HEK293 (cell line): ENCODE measurements around the gene SERINC2.

ENCODE experiments used
- CTCF ChIA-PET: fragments of 350-600 bp; formaldehyde crosslinking; extraction: SDS; loops from one replicate; lab custom pipeline; 2021; ENCODE audit warnings: antibody characterized with exemption; lab: Yijun Ruan, JAX
- POLR2A ChIA-PET: fragments of 300-600 bp; formaldehyde crosslinking; extraction: SDS; loops from one replicate; lab custom pipeline; 2020; ENCODE audit warnings: antibody characterized with exemption, inconsistent platforms; lab: Yijun Ruan, JAX
- H3K27ac ChIP-seq: fragments of 200-500 bp; sonication (Bioruptor generic); 2 replicates; pipeline ENCODE4 v1.5.1; 2014; ENCODE audit warnings: low read depth, low read length, control low read depth, inconsistent platforms; ENCODE audit errors: extremely low read depth
- H3K36me3 ChIP-seq, 2 experiments: fragments of 200-500 bp in 1 of 2; sonication (Bioruptor generic) in 1 of 2; 1 replicate in 1 of 2; 2 replicates in 1 of 2; pipeline ENCODE4 v1.5.1; 2014 to 2017; ENCODE audit warnings: inconsistent platforms in 2 of 2, low read length in 2 of 2; ENCODE audit not compliant: control insufficient read depth in 2 of 2, insufficient read depth in 1 of 2
- H3K4me1 ChIP-seq: fragments of 200-500 bp; sonication (Bioruptor generic); 2 replicates; pipeline ENCODE4 v1.5.1; 2014; ENCODE audit warnings: mild to moderate bottlenecking, low read length, inconsistent platforms; ENCODE audit not compliant: control insufficient read depth, insufficient read depth
- H3K4me3 ChIP-seq: 2 replicates; pipeline ENCODE4 v1.5.1; 2011; ENCODE audit warnings: low read depth, mild to moderate bottlenecking, control low read depth, low read length, moderate library complexity
- H3K9me3 ChIP-seq: fragments of 200-500 bp; sonication (Bioruptor generic); 2 replicates; pipeline ENCODE4 v1.5.1; 2014; ENCODE audit warnings: low read depth, low read length, inconsistent platforms; ENCODE audit not compliant: control insufficient read depth, insufficient read depth
- GLIS1 ChIP-seq: fragments of 450-650 bp; formaldehyde crosslinking; IDR thresholded peaks from 2 replicates; pipeline ENCODE4 v1.5.1; 2016; ENCODE audit warnings: missing biosample characterization, missing genetic modification characterization
- IKZF3 ChIP-seq: fragments of 450-650 bp; IDR thresholded peaks from 2 replicates; pipeline ENCODE4 v1.5.0; 2018; ENCODE audit warnings: missing biosample characterization, mild to moderate bottlenecking, missing genetic modification characterization, moderate library complexity
- KLF10 ChIP-seq: fragments of 450-650 bp; IDR thresholded peaks from 2 replicates; pipeline ENCODE4 v1.5.1; 2018; ENCODE audit warnings: missing biosample characterization, mild to moderate bottlenecking, missing genetic modification characterization
- OSR2 ChIP-seq: fragments of 450-650 bp; formaldehyde crosslinking; IDR thresholded peaks from 2 replicates; pipeline ENCODE4 v1.5.1; 2016; ENCODE audit warnings: missing biosample characterization, missing genetic modification characterization
- OVOL3 ChIP-seq: fragments of 450-650 bp; formaldehyde crosslinking; IDR thresholded peaks from 2 replicates; pipeline ENCODE4 v1.5.1; 2016; ENCODE audit warnings: missing biosample characterization, missing genetic modification characterization
- PRDM1 ChIP-seq: fragments of 450-650 bp; formaldehyde crosslinking; IDR thresholded peaks from 2 replicates; pipeline ENCODE4; 2016; ENCODE audit warnings: missing biosample characterization, missing genetic modification characterization
- SETDB1 ChIP-seq: IDR thresholded peaks from one replicate; pipeline ENCODE4 v1.6.1; 2017; ENCODE audit warnings: mild to moderate bottlenecking, low read length, moderate library complexity, mixed read lengths; ENCODE audit not compliant: insufficient read length
- SP7 ChIP-seq: fragments of 450-650 bp; formaldehyde crosslinking; IDR thresholded peaks from 2 replicates; pipeline ENCODE4 v1.5.1; 2016; ENCODE audit warnings: missing biosample characterization, missing genetic modification characterization
- YY1 ChIP-seq: fragments of 450-650 bp; formaldehyde crosslinking; IDR thresholded peaks from 2 replicates; pipeline ENCODE4 v1.5.1; 2018; ENCODE audit warnings: missing biosample characterization, missing genetic modification characterization
- YY2 ChIP-seq: fragments of 450-650 bp; formaldehyde crosslinking; IDR thresholded peaks from 2 replicates; pipeline ENCODE4 v1.5.1; 2016; ENCODE audit warnings: missing biosample characterization, missing genetic modification characterization
- ZBTB21 ChIP-seq: fragments of 450-650 bp; formaldehyde crosslinking; IDR thresholded peaks from 2 replicates; pipeline ENCODE4 v1.5.1; 2017; ENCODE audit warnings: missing biosample characterization, missing genetic modification characterization
- ZBTB8A ChIP-seq: fragments of 450-650 bp; formaldehyde crosslinking; IDR thresholded peaks from 2 replicates; pipeline ENCODE4 v1.5.1; 2016; ENCODE audit warnings: missing biosample characterization, missing genetic modification characterization
- ZIC2 ChIP-seq: fragments of 450-650 bp; formaldehyde crosslinking; IDR thresholded peaks from 2 replicates; pipeline ENCODE4 v1.5.1; 2016; ENCODE audit warnings: missing biosample characterization, missing genetic modification characterization
- ZNF155 ChIP-seq: fragments of 450-650 bp; formaldehyde crosslinking; IDR thresholded peaks from 2 replicates; pipeline ENCODE4 v1.5.1; 2016; ENCODE audit warnings: missing biosample characterization, missing genetic modification characterization
- ZNF24 ChIP-seq: fragments of 450-650 bp; formaldehyde crosslinking; IDR thresholded peaks from 2 replicates; pipeline ENCODE4 v1.5.1; 2016; ENCODE audit warnings: missing biosample characterization, missing genetic modification characterization
- ZNF324 ChIP-seq: fragments of 450-650 bp; formaldehyde crosslinking; IDR thresholded peaks from 2 replicates; pipeline ENCODE4 v1.5.1; 2016; ENCODE audit warnings: missing biosample characterization, missing genetic modification characterization
- ZNF473 ChIP-seq: fragments of 450-650 bp; formaldehyde crosslinking; IDR thresholded peaks from 2 replicates; pipeline ENCODE4 v1.5.1; 2017; ENCODE audit warnings: missing biosample characterization, missing genetic modification characterization
- ZNF501 ChIP-seq: fragments of 450-650 bp; formaldehyde crosslinking; IDR thresholded peaks from 2 replicates; pipeline ENCODE4 v1.5.1; 2016; ENCODE audit warnings: missing biosample characterization, missing genetic modification characterization
- ZNF521 ChIP-seq: fragments of 450-650 bp; formaldehyde crosslinking; IDR thresholded peaks from 2 replicates; pipeline ENCODE4 v1.5.1; 2017; ENCODE audit warnings: missing biosample characterization, mild to moderate bottlenecking, missing genetic modification characterization
- ZNF549 ChIP-seq: fragments of 450-650 bp; IDR thresholded peaks from 2 replicates; pipeline ENCODE4 v1.5.1; 2018; ENCODE audit warnings: missing biosample characterization, missing genetic modification characterization, mild to moderate bottlenecking, inconsistent platforms, moderate library complexity
- ZNF561 ChIP-seq: fragments of 450-650 bp; IDR thresholded peaks from 2 replicates; pipeline ENCODE4 v1.5.1; 2018; ENCODE audit warnings: missing biosample characterization, missing genetic modification characterization, borderline replicate concordance
- ZNF571 ChIP-seq: fragments of 450-650 bp; formaldehyde crosslinking; IDR thresholded peaks from 2 replicates; pipeline ENCODE4 v1.5.0; 2017; ENCODE audit warnings: missing biosample characterization, missing genetic modification characterization
- ZNF600 ChIP-seq: fragments of 450-650 bp; formaldehyde crosslinking; IDR thresholded peaks from 2 replicates; pipeline ENCODE4 v1.5.1; 2016; ENCODE audit warnings: missing biosample characterization, missing genetic modification characterization
- ZNF610 ChIP-seq: fragments of 450-650 bp; formaldehyde crosslinking; IDR thresholded peaks from 2 replicates; pipeline ENCODE4 v1.5.1; 2016; ENCODE audit warnings: missing biosample characterization, missing genetic modification characterization, borderline replicate concordance
- ZNF707 ChIP-seq: fragments of 450-650 bp; formaldehyde crosslinking; IDR thresholded peaks from 2 replicates; pipeline ENCODE4 v1.5.1; 2016; ENCODE audit warnings: missing biosample characterization, missing genetic modification characterization
- ZSCAN23 ChIP-seq: fragments of 450-650 bp; formaldehyde crosslinking; IDR thresholded peaks from 2 replicates; pipeline ENCODE4 v1.5.1; 2016; ENCODE audit warnings: missing biosample characterization, missing genetic modification characterization
- TF ChIP-seq, protein P1 (sequence below): fragments of 450-650 bp; formaldehyde crosslinking; IDR thresholded peaks from 2 replicates; pipeline ENCODE4 v1.5.0; 2017; ENCODE audit warnings: missing biosample characterization, missing genetic modification characterization, borderline replicate concordance
- TF ChIP-seq, protein P2 (sequence below): fragments of 450-650 bp; formaldehyde crosslinking; IDR thresholded peaks from 2 replicates; pipeline ENCODE4 v1.5.1; 2016; ENCODE audit warnings: missing biosample characterization, missing genetic modification characterization, low read depth
- TF ChIP-seq, protein P3 (sequence below): fragments of 450-650 bp; formaldehyde crosslinking; IDR thresholded peaks from 2 replicates; pipeline ENCODE4 v1.5.1; 2017; ENCODE audit warnings: missing biosample characterization, missing genetic modification characterization
- TF ChIP-seq, protein P4 (sequence below): fragments of 450-650 bp; formaldehyde crosslinking; IDR thresholded peaks from 2 replicates; pipeline ENCODE4 v1.5.1; 2016; ENCODE audit warnings: missing biosample characterization, missing genetic modification characterization
- TF ChIP-seq, protein P5 (sequence below): fragments of 450-650 bp; formaldehyde crosslinking; IDR thresholded peaks from 2 replicates; pipeline ENCODE4 v1.5.1; 2016; ENCODE audit warnings: missing biosample characterization, missing genetic modification characterization

Gene SERINC2

DNA sequence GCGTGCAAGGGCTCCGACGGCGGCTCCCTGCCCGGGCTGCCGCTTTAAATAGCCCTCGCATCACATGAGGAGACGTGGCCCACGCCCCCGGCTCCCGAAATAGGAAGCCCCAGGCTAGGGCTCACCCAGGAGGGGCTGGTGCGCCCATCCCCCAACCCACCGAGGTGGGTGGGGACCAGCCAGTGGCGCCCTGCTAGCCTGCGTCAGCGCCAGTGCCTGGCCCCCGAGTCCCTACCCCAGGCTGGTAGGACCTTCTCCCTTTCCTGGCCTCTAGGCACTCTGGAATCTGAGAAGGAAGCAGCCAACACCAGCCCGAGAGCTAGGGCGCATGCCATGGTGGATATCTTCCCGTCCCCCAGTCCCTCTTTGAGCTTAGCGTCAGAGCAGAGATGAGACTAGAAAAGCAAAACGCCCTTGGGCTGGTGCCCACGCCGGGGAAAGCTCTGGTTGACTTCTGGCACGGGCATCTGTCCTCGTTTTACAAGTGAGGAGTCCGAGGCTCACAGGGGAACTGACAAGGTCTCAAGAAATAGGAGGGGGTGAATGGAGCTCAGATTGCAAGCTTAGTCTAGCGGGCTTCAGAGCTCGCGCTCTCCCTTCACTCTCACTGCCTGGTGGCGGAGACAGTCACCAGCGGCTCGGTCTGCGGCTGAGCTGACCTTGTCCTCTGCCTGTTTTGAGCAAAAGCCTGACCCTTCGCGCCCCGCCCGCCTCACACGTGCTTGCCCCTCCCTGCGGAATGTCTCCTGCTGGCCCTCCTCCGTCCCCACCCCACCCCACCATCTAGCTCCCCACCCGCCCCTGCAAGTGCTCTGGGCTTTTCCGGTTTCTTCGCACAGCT is 39.7 kb upstream of the SERINC2 start, which contains the start of gene FABP3:
Gene FABP3 (minus strand): TSS at position 21 of the 841 bp plus-strand sequence. CDS start 62 bp downstream, outside the sequence.
- Histone ChIP-seq H3K9me3 (no peaks in the 10 kb centered on the region), H3K36me3 (no peaks in the 10 kb centered on the region), H3K4me1 (no peaks in the 10 kb centered on the region), H3K4me3 (peak within 1 kb of the TSS; percentile 25), H3K27ac (peak within 1 kb of the TSS; percentile 38; the same call in 1 of the 2 replicates)
- CTCF ChIA-PET: interaction anchor here (0.8 to 2.0 kb wide), 7 partner anchors 11 to 342 kb away, joined by 4 to 16 read pairs (median 5); no protein-coding TSS in a partner anchor
- POLR2A ChIA-PET: interaction anchor here (0.6 to 3.8 kb wide), 6 partner anchors 11 to 188 kb away, joined by 3 to 39 read pairs (median 4); partner anchors contain the start of genes SNRNP40 and ZCCHC17
- TF ChIP-seq ZNF473 (tag by site-specific recombination) (no peak), ZNF707 (tag by site-specific recombination) (no peak), ZBTB8A (tag by site-specific recombination) (peak; percentile 66), ZBTB21 (no peak), ZNF549 (tag by site-specific recombination) (no peak), KLF10 (no peak), ZNF610 (tag by site-specific recombination) (no peak), IKZF3 (tag by site-specific recombination) (no peak), ZNF155 (no peak), ZNF24 (tag by site-specific recombination) (no peak), ZSCAN23 (tag by site-specific recombination) (no peak), ZNF501 (tag by site-specific recombination) (peak; percentile 54; the same call in 1 of the 2 replicates), OSR2 (tag by site-specific recombination) (no peak), ZIC2 (tag by site-specific recombination) (peak; percentile 17; the same call in 1 of the 2 replicates), ZNF521 (tag by site-specific recombination) (no peak), ZNF324 (tag by site-specific recombination) (no peak), OVOL3 (tag by site-specific recombination) (no peak), ZNF561 (tag by site-specific recombination) (0 out of 2 replicates have a peak, but pooled peaks have one; percentile 15), YY2 (tag by site-specific recombination) (no peak), ZNF571 (no peak), PRDM1 (tag by site-specific recombination) (peak; percentile 90), SETDB1 (no peak), SP7 (tag by site-specific recombination) (no peak), ZNF600 (tag by site-specific recombination) (peak; percentile 90), YY1 (tag by site-specific recombination) (no peak), GLIS1 (tag by site-specific recombination) (peak; percentile 61)
- TF ChIP-seq, protein P1, sequence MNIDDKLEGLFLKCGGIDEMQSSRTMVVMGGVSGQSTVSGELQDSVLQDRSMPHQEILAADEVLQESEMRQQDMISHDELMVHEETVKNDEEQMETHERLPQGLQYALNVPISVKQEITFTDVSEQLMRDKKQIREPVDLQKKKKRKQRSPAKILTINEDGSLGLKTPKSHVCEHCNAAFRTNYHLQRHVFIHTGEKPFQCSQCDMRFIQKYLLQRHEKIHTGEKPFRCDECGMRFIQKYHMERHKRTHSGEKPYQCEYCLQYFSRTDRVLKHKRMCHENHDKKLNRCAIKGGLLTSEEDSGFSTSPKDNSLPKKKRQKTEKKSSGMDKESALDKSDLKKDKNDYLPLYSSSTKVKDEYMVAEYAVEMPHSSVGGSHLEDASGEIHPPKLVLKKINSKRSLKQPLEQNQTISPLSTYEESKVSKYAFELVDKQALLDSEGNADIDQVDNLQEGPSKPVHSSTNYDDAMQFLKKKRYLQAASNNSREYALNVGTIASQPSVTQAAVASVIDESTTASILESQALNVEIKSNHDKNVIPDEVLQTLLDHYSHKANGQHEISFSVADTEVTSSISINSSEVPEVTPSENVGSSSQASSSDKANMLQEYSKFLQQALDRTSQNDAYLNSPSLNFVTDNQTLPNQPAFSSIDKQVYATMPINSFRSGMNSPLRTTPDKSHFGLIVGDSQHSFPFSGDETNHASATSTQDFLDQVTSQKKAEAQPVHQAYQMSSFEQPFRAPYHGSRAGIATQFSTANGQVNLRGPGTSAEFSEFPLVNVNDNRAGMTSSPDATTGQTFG (tag by site-specific recombination): no peak
- TF ChIP-seq, protein P2, sequence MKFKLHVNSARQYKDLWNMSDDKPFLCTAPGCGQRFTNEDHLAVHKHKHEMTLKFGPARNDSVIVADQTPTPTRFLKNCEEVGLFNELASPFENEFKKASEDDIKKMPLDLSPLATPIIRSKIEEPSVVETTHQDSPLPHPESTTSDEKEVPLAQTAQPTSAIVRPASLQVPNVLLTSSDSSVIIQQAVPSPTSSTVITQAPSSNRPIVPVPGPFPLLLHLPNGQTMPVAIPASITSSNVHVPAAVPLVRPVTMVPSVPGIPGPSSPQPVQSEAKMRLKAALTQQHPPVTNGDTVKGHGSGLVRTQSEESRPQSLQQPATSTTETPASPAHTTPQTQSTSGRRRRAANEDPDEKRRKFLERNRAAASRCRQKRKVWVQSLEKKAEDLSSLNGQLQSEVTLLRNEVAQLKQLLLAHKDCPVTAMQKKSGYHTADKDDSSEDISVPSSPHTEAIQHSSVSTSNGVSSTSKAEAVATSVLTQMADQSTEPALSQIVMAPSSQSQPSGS (tag by site-specific recombination): no peak
- TF ChIP-seq, protein P3, sequence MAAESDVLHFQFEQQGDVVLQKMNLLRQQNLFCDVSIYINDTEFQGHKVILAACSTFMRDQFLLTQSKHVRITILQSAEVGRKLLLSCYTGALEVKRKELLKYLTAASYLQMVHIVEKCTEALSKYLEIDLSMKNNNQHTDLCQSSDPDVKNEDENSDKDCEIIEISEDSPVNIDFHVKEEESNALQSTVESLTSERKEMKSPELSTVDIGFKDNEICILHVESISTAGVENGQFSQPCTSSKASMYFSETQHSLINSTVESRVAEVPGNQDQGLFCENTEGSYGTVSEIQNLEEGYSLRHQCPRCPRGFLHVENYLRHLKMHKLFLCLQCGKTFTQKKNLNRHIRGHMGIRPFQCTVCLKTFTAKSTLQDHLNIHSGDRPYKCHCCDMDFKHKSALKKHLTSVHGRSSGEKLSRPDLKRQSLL: no peak
- TF ChIP-seq, protein P4, sequence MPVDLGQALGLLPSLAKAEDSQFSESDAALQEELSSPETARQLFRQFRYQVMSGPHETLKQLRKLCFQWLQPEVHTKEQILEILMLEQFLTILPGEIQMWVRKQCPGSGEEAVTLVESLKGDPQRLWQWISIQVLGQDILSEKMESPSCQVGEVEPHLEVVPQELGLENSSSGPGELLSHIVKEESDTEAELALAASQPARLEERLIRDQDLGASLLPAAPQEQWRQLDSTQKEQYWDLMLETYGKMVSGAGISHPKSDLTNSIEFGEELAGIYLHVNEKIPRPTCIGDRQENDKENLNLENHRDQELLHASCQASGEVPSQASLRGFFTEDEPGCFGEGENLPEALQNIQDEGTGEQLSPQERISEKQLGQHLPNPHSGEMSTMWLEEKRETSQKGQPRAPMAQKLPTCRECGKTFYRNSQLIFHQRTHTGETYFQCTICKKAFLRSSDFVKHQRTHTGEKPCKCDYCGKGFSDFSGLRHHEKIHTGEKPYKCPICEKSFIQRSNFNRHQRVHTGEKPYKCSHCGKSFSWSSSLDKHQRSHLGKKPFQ (tag by site-specific recombination): no peak
- TF ChIP-seq, protein P5, sequence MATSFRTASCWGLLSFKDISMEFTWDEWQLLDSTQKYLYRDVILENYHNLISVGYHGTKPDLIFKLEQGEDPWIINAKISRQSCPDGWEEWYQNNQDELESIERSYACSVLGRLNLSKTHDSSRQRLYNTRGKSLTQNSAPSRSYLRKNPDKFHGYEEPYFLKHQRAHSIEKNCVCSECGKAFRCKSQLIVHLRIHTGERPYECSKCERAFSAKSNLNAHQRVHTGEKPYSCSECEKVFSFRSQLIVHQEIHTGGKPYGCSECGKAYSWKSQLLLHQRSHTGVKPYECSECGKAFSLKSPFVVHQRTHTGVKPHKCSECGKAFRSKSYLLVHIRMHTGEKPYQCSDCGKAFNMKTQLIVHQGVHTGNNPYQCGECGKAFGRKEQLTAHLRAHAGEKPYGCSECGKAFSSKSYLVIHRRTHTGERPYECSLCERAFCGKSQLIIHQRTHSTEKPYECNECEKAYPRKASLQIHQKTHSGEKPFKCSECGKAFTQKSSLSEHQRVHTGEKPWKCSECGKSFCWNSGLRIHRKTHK (tag by site-specific recombination): no peak
